Endothelial cell of hepatic sinusoid (primary cell): ENCODE data around the gene KCNK7.

Source experiments
- in situ Hi-C: cut with HindIII; loops from 2 replicates; pipeline ENCODE4 v1.10.0; 2017; ENCODE audit warnings: low sequenced_read_pairs

KCNK7 gene

GRCh38 chr11:65612691-65613090 is 17.1 kb upstream of the KCNK7 start:
- in situ Hi-C loops: no loop called here

GRCh38 chr11:65611758-65612603 is 16.4 kb upstream of the KCNK7 start:
- in situ Hi-C loops: no loop called here

DNA sequence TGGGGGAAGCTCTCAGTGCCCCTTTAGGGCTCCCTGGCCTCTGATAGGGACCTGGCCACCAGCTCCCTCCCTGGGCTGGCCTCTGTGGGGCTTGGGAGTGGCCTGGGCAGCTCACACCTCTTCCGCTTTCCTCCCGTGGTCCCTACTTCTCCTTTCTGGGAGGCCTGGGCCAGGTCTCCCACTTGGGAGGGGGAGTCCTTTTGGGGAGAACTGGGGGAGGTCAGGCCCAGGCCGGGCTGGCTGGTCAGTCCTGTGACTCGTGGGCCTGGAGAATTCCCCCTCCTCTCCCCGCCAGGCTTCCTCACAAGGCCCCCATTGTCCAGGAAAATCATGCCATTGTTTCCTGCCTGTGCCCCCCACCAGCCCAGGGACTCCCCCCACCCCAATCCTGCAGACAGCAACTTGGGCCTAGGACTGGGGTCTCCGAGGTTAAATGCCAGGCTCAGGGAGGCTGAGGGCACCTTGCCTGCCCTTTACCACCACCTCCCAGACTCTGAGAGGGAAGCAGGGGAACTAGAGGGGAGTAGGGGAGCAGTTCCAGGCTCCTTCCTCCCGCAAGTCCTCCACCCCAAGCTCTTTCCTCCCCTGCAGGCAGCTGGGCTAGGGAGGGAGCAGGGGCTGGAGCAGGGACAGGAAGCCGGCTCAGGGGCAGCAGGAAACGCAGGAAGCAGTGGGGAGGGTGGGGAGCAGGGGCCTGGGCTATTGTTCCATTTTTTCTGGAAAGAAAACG is 15.6 kb upstream of the KCNK7 start:
- in situ Hi-C loops: no loop called here

DNA sequence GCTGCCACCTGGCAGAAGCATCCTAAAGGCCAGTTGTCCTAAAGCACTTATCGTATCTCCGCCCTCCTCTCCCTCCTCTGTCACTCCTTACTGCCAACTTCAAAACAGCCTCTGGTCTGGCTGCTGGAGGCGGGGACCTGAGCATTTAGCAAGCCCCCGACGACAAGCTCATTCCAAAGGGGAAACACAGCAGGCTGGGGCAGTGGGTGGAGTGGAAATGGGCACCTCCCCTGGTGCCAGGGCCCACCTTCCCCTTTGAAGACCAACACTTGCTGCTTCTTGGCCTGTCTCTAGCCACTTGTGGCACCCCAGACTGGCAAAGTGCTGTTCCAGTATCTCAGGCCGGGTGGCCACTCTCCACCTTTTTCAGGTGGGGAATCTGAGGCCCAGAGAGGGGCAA is 14.8 kb upstream of the KCNK7 start:
- in situ Hi-C loops: no loop called here

DNA sequence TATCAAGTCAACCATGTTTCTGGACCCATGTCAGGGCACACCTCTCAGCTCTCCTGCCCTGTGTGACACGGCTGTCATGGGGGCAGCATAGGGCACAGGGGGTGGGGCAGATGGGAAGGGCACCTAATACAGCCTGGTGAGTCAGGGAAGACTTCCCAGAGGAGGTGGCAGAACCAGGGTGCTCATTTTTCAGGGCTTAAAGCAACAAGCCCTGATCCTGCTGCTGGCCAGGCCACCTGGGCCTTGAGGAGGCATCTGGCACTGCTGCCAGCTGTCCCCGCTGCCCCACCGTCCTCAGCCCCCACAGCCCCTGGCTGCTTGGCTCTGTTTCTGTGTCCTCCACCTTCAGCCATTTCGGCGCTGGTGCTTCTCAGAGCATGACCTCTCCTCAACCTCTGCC is 14.1 kb upstream of the KCNK7 start:
- in situ Hi-C loops: no loop called here

DNA sequence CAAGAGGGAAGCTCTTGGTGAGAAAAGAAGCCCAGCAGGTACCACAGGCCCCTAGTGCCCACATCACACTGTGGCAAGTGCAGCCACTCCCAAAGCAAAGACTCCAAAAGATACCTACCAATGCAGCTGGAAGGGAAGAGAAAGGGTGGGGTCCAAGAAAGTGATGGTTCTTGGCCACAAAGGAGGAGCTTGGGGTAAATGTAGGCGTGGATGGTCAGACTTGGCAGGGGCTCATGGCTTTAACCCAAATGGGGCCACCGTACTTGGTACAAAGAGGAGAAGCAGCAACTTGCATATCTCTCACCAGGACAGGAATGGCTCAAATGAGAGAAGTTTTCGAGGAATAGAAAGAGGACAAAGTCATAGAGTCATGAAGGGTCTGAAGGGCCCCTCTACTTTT is 13.6 kb upstream of the KCNK7 start:
- in situ Hi-C loops: no loop called here

- in situ Hi-C loops: no loop called here
Measured at GRCh38 chr11:65607614-65608426, 12.2 kb upstream of the KCNK7 start.

- in situ Hi-C loops: no loop called here
Measured at GRCh38 chr11:65606876-65607613, 11.4 kb upstream of the KCNK7 start.

- in situ Hi-C loops: loop anchor here (5.0 kb wide), 2 partner anchors 37 to 62 kb away; no protein-coding TSS in a partner anchor
Measured at GRCh38 chr11:65604258-65604657, 8.7 kb upstream of the KCNK7 start.

DNA sequence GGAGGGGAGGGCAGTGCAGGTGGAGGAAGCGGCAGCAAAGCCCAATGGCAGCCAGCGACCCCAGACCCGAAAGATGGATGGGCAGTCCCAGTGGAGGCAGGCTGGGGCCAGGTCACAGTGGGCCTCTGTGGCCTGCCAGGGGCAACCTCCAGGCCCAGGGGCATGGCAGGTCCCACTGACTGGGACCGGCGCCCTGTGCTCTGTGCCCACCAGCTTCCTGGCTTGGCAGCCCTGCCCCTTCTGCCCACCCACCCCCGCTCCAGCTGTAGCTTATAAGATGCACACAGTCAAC is 4.3 kb upstream of the KCNK7 start:
- in situ Hi-C loops: loop anchor here (5.0 kb wide), 2 partner anchors 33 to 58 kb away; no protein-coding TSS in a partner anchor

GRCh38 chr11:65599216-65599954 is 3.8 kb upstream of the KCNK7 start:
- in situ Hi-C loops: no loop called here

GRCh38 chr11:65598258-65598699 is 2.7 kb upstream of the KCNK7 start:
- in situ Hi-C loops: no loop called here

DNA sequence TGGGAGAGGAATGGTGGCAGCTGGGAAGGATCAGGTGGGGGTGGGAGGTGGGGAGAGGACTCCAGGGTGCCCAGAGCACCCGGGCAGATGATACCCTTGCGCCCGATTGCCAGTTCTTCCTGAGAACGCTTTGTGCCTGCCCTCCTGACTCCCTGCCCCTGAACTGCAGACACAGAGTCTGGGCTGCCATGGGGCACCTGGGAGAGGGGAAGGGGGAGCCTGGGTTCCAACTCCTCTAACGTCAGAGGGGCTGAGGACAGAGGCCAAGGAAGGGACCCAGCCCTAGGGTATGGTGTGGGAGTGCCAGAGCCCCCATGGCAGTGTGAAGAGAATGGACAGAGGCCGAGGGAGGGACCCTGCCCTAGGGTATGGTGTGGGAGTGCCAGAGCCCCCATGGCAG is 920 bp upstream of the KCNK7 start:
- in situ Hi-C loops: no loop called here

GRCh38 chr11:65595131-65595530 is 469 bp downstream of the KCNK7 start:
- in situ Hi-C loops: no loop called here

- in situ Hi-C loops: no loop called here
Measured at GRCh38 chr11:65593518-65594414, 1.8 kb downstream of the KCNK7 start.

GRCh38 chr11:65592858-65593517 is 2.6 kb downstream of the KCNK7 start:
- in situ Hi-C loops: no loop called here

GRCh38 chr11:65591939-65592857 is 3.4 kb downstream of the KCNK7 start:
- in situ Hi-C loops: no loop called here
